Activated CD4-positive, alpha-beta memory T cell treated with anti-CD3 and anti-CD28 coated beads, Interleukin-2, amount 10 ng/mL, durations not matched to agents 7 days and 5 days (primary cell): Measurements from ENCODE around the gene UQCRHL. TPM values are rescaled to one million over a fixed set of nuclear protein-coding genes. Genes with fewer than 3 reads are reported as not detected.

ENCODE experiments used
- CTCF ChIA-PET: fragments of 350-600 bp; sonication (Branson Sonifier 250); formaldehyde crosslinking; loops from one replicate; lab custom pipeline; 2021; ENCODE audit warnings: antibody characterized with exemption, inconsistent platforms; lab: Charles Lee
- POLR2A ChIA-PET: fragments of 350-600 bp; sonication (Branson Sonifier 250); formaldehyde crosslinking; loops from one replicate; lab custom pipeline; 2021; ENCODE audit warnings: antibody characterized with exemption; lab: Charles Lee
- DNase-seq: peaks from one replicate; pipeline ENCODE4 v3.0.0-alpha.2; 2020
- H3K27ac Mint-ChIP-seq: one replicate; pipeline ENCODE4 v1.8.0; 2021; ENCODE audit warnings: mild to moderate bottlenecking, mixed read lengths
- H3K27me3 Mint-ChIP-seq: one replicate; pipeline ENCODE4 v1.8.0; 2021; ENCODE audit warnings: mixed read lengths
- H3K36me3 Mint-ChIP-seq: one replicate; pipeline ENCODE4 v1.8.0; 2021; ENCODE audit warnings: low read depth, mixed read lengths
- H3K4me1 Mint-ChIP-seq: one replicate; pipeline ENCODE4 v1.8.0; 2021; ENCODE audit warnings: mixed read lengths
- H3K4me3 Mint-ChIP-seq: one replicate; pipeline ENCODE4 v1.8.0; 2021; ENCODE audit warnings: mild to moderate bottlenecking, mixed read lengths
- H3K9me3 Mint-ChIP-seq: one replicate; pipeline ENCODE4 v1.8.0; 2021; ENCODE audit warnings: mixed read lengths
- total RNA-seq, 2 experiments: library from RNA; stranded (reverse); gene quantifications; one replicate each; pipeline ENCODE4 v1.2.3, GENCODE V29; 2021

The UQCRHL gene
- total RNA-seq, 2 experiments from 2014 or later, result 1.5 to 1.6 TPM

DNA sequence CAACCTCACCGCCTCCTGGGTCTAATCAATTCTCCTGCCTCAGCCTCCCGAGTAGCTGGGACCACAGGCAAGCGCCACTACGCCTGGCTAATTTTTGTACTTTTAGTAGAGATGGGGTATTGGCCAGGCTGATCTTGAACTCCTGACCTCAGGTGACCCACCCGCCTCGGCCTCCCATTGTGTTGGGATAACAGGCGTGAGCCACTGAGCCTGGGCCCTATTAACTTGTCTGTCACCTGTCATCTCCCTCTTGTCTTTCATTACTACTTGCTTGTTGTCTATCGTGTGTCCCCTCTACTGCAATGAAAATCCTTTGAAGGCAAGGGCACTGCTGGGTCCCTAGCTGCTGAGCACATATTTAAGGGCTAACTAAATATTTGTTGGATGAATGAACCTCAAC is 3.4 kb downstream of the UQCRHL start:
- DNase-seq, result no peak
- Mint-ChIP-seq H3K4me1 (no peaks in the 10 kb centered on the region), H3K4me3 (no peak overlapping the region), H3K27me3 (peaks cover 8% of the 10 kb centered on the region), H3K9me3 (no peaks in the 10 kb centered on the region), H3K36me3 (no peaks in the 10 kb centered on the region), H3K27ac (no peak overlapping the region)
- POLR2A ChIA-PET, result no interaction called here
- CTCF ChIA-PET, result interaction anchor here (0.6 to 5.8 kb wide), 5 partner anchors 11 to 200 kb away, joined by 3 to 18 read pairs (median 3); partner anchors contain the start of gene SRARP

DNA sequence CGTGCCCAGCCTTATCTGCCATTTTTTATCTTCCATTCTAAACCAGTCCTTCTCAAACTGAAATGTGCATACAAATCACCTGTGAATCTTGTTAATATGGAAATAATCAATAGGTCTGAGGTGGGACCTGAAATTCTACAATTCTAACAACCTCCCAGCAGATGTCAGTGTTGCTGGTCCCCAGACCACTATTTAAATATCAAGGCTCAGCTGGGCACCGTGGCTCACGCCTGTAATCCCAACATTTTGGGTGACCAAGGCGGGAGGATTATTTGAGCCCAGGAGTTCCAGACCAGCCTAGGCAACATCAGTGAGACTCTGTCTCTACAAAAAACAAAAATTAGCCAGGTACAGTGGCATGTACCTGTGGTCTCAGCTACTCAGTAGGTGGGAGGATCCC is 4.1 kb downstream of the UQCRHL start:
- CTCF ChIA-PET, result interaction anchor here (0.6 to 5.8 kb wide), 5 partner anchors 12 to 201 kb away, joined by 3 to 18 read pairs (median 3); partner anchors contain the start of gene SRARP
- Mint-ChIP-seq H3K27ac (no peak overlapping the region), H3K9me3 (no peaks in the 10 kb centered on the region), H3K4me3 (no peak overlapping the region), H3K27me3 (peaks cover 8% of the 10 kb centered on the region), H3K4me1 (no peaks in the 10 kb centered on the region), H3K36me3 (no peaks in the 10 kb centered on the region)
- POLR2A ChIA-PET, result interaction anchor here (0.9 kb wide), 1 partner anchor 31 kb away, joined by 3 read pairs; no protein-coding TSS in a partner anchor
- peak; percentile 26 for DNase-seq

DNA sequence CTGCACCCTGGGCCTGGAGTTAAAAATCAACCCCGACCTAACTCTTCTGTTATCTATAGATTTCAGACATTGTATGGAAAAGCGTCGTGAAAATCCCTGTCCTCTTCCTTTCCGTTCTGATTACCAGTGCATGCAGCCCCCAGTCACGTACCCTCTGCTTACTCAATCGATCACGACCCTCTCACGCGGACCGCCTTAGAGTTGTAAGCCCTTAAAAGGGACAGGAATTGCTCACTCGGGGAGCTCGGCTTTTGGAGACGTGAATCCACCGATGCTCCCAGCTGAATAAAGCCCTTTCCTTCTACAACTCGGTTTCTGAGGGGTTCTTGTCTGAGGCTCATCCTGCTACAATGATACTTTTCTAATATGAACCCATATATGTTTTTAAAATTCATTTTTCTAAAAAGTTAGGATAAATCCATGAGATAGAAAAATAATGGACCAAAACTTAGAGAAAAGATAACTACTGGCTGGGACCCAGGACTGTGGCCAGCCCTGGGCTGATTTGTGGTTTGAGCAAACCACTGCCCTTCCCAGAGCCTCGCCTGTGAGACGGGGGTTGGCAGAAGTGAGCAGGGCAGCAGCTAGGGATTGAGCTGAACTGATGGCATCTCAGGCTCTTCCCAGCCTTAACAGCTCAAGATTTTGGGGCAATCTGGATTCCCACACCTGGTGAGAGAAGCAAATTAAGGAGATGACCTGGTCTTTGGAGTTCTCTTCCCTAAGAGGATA is 5.0 kb downstream of the UQCRHL start:
- CTCF ChIA-PET, result interaction anchor here (0.7 to 5.8 kb wide), 3 partner anchors 13 to 202 kb away, joined by 3 to 18 read pairs (median 3); partner anchors contain the start of gene SRARP

DNA sequence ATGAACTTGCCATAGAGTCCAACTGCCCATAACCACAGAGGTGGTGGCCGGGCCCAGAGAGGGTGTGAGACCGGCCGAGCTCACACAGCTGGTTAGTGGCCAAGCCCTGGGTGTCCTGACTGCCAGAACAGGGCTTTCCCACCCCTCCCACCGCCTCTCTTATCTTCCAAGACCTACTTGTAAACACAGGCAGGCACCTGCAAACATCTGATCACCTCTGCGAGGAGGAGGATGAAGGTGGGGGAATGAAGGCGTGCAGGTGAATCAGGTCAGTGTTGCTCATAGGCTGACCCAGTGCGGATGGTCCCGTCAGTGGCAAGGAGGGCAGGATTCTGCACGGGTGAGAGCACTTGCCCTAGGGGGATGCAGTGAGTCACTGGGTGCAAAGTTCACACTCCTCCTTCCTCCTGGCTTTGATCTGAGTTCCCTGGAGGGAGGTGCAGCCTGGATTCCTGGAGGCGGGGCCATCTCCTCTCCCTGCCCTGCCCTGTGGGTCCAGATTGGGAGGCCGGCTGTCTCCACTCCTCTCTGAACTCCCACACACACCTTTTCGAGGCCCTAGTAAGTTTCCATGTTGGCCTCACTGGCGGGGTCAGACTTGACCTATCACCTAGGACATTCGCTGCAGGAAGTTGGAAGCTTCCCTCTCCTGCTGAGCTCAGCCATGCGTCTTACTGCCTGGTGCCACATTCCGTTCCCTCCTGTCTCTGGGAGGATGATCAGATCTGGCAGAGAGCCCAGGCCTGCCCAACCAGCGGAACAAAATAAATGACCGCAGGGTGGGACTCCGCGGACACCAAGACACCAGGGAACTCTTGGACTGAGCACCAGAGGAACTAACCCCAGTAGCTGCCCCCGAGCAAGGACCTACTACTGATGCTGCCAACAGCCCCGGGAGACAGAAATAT is 7.3 kb downstream of the UQCRHL start:
- no peaks in the 10 kb centered on the region for H3K36me3 Mint-ChIP-seq
- POLR2A ChIA-PET, result no interaction called here

More for the DNA sequence above, 5.0 kb downstream of the UQCRHL start:
- no peak overlapping the region for H3K4me3 Mint-ChIP-seq
- no peaks in the 10 kb centered on the region for H3K9me3 Mint-ChIP-seq
- no peaks in the 10 kb centered on the region for H3K36me3 Mint-ChIP-seq
- no peaks in the 10 kb centered on the region for H3K4me1 Mint-ChIP-seq
- H3K27me3 Mint-ChIP-seq, result peaks cover 8% of the 10 kb centered on the region
- POLR2A ChIA-PET, result interaction anchor here (0.9 kb wide), 1 partner anchor 32 kb away, joined by 3 read pairs; no protein-coding TSS in a partner anchor
- no peak overlapping the region for H3K27ac Mint-ChIP-seq
- DNase-seq, result no peak

DNA sequence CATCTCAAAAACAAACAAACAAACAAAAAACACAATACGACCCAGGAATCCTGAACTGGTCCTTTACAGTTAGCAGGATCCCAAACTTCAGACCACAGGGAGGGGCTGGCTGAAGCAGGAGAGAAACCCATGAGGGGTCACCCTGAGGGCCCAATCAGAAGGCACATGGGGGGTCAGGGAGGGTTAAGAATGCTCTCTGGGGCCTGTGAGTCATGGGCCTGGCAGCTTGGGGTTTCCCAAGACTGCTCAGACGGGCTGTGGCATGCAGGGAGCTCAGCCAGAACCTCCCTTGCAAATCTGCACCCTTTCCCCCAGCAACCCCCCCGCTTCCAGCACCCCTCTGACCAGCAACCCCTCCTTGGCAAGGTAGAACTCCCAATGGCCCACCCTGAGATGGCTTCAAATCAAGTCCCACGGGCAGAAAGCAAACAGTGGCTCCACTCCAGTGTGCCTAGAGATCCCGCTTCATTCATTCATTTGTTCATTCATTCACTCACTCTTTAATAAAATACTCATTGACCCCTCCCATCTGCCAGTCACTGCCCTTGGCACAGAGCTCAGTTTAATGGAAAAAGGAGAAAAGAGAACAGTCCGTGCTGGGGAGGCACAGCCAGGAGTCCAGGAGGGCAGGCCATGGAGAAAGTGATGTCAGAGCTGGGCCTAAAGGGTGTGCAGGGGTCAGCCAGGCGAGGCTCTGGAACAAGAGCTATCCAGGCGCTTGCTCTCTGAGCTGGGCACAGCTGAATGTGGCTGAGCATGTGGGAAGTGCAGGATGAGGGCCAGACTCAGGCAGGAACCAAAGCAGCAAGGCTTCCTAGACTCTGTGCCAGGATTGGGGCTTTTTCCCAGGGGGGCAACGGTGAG is 8.2 kb downstream of the UQCRHL start:
- no peak overlapping the region for H3K4me3 Mint-ChIP-seq
- DNase-seq, result no peak
- no peaks in the 10 kb centered on the region for H3K36me3 Mint-ChIP-seq
- H3K27me3 Mint-ChIP-seq, result peaks cover 8% of the 10 kb centered on the region
- H3K4me1 Mint-ChIP-seq, result no peaks in the 10 kb centered on the region
- no peak overlapping the region for H3K27ac Mint-ChIP-seq
- ChIA-PET CTCF (interaction anchor here (5.8 kb wide), 1 partner anchor 16 kb away, joined by 18 read pairs; no protein-coding TSS in a partner anchor), POLR2A (interaction anchor here (0.7 kb wide), 1 partner anchor 176 kb away, joined by 4 read pairs; no protein-coding TSS in a partner anchor)
- no peaks in the 10 kb centered on the region for H3K9me3 Mint-ChIP-seq

More for the DNA sequence above, 7.3 kb downstream of the UQCRHL start:
- H3K4me1 Mint-ChIP-seq, result no peaks in the 10 kb centered on the region
- DNase-seq, result no peak
- peaks cover 8% of the 10 kb centered on the region for H3K27me3 Mint-ChIP-seq
- H3K9me3 Mint-ChIP-seq, result no peaks in the 10 kb centered on the region
- CTCF ChIA-PET, result interaction anchor here (5.8 kb wide), 1 partner anchor 15 kb away, joined by 18 read pairs; no protein-coding TSS in a partner anchor
- H3K27ac Mint-ChIP-seq, result no peak overlapping the region
- H3K4me3 Mint-ChIP-seq, result no peak overlapping the region

DNA sequence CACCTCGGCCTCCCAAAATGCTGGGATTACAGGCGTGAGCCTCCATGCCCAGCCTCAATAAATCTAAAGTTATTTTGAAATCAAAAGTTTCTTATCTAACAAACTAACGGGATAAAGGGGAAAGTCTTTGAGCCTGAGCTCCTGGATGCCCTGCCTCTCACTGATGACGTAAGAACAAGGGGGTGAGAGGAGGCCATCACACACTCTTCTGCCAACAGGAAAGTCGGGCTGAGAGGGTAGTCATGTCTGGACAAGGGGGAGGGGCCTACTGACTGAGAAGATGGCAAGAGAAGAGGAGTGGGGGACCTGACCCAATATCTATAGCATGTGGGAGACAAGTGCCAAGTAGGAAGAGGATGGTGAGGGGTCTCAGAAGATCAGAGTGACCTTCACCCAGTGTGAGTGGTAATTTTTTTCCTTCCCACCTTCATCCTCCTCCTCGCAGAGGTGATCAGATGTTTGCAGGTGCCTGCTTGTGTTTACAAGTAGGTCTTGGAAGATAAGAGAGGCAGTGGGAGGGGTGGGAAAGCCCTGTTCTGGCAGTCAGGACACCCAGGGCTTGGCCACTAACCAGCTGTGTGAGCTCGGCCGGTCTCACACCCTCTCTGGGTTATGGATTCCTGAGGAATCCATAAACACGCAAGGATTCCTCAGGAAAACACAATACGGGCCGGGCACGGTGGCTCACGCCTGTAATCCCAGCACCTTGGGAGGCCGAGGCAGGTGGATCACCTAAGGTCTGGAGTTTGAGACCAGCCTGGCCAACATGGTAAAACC is 9.6 kb downstream of the UQCRHL start:
- Mint-ChIP-seq H3K27me3 (peaks cover 6% of the 10 kb centered on the region), H3K9me3 (no peaks in the 10 kb centered on the region), H3K4me1 (no peaks in the 10 kb centered on the region), H3K36me3 (no peaks in the 10 kb centered on the region), H3K4me3 (no peak overlapping the region), H3K27ac (no peak overlapping the region)
- ChIA-PET POLR2A (no interaction called here), CTCF (no interaction called here)
- no peak for DNase-seq

DNA sequence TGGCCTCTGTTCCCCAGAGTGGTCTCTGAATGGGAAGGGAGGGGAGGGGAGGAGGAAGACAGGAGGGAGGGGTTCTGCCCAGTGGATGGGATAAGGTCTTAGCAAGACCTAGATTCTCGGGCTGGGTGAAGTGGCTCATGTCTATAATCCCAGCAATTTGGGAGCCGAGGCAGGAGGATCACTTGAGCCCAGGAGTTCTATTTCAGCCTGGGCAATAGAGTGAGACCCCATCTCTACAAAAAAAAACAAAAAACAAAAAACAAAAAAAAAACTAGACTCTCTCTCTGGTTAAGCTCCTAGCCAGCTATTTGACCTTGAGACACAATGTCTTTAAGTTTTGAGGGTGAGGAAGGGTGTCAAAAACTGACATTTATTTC is 11.4 kb downstream of the UQCRHL start:
- H3K9me3 Mint-ChIP-seq, result no peaks in the 10 kb centered on the region
- no peak overlapping the region for H3K4me3 Mint-ChIP-seq
- DNase-seq, result no peak
- H3K36me3 Mint-ChIP-seq, result no peaks in the 10 kb centered on the region
- peaks cover 2% of the 10 kb centered on the region for H3K4me1 Mint-ChIP-seq
- no peak overlapping the region for H3K27ac Mint-ChIP-seq
- ChIA-PET CTCF (interaction anchor here (0.9 to 1.1 kb wide), 2 partner anchors 87 to 211 kb away, joined by 3 read pairs; no protein-coding TSS in a partner anchor), POLR2A (no interaction called here)
- H3K27me3 Mint-ChIP-seq, result no peaks in the 10 kb centered on the region

DNA sequence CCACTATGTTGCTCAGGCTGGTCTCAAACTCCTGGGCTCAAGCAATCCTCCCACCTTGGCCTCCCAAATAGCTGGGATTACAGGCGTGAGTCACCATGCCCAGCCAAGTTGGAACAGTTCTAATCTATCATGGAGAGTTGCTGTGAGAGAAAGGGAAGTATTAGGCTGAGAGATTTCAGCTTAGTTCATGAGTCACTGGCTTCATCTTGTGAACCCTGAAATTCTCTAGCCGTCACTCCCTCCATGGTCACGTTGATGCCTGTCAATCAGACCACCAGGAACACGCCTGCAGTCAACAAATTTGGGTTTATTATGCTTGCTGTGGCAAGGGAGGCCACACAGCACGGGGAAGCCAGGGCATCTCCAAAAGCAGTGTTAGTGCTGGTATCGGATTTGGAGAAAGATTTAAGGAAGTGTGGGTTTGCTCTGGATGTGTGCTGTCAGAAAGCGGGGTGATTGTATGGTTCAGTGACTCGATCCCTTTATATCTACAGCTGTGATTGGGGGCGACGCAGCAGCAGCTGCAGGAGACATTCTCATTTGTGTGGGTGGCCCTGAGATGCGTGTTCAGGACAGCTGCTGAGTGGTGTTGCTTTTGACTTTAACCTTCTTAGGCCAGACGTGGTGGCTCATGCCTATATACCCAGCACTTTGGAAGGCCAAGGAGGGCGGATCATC is 18.7 kb downstream of the UQCRHL start:
- Mint-ChIP-seq H3K4me1 (peaks cover 2% of the 10 kb centered on the region), H3K27me3 (peaks cover 10% of the 10 kb centered on the region), H3K9me3 (no peaks in the 10 kb centered on the region), H3K27ac (no peak overlapping the region), H3K36me3 (no peaks in the 10 kb centered on the region), H3K4me3 (no peak overlapping the region)
- POLR2A ChIA-PET, result no interaction called here
- DNase-seq, result no peak
- CTCF ChIA-PET, result interaction anchor here (0.6 kb wide), 1 partner anchor 28 kb away, joined by 3 read pairs; no protein-coding TSS in a partner anchor

DNA sequence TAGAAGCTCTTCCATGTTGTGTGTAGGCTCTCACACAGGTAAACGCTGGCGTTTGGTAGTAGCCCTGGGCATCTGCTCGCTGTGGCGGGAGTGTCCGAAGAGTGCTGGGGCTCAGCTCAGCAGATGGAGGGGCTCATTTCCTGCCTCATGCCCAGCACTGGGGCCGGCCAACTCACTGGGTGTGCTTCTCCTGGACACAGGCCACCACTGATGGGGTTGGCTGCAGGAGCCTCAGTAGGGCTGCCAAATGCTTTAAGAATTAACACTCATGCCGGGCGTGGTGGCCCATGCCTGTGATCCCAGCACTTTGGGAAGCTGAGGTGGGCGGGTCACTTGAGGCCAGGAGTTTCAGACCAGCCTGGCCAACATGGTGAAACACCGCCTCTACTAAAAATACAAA is 20.9 kb downstream of the UQCRHL start:
- Mint-ChIP-seq H3K36me3 (no peaks in the 10 kb centered on the region), H3K9me3 (no peaks in the 10 kb centered on the region), H3K4me1 (no peaks in the 10 kb centered on the region), H3K27ac (no peak overlapping the region), H3K27me3 (peaks cover 11% of the 10 kb centered on the region), H3K4me3 (no peak overlapping the region)
- DNase-seq, result no peak
- ChIA-PET POLR2A (no interaction called here), CTCF (no interaction called here)

DNA sequence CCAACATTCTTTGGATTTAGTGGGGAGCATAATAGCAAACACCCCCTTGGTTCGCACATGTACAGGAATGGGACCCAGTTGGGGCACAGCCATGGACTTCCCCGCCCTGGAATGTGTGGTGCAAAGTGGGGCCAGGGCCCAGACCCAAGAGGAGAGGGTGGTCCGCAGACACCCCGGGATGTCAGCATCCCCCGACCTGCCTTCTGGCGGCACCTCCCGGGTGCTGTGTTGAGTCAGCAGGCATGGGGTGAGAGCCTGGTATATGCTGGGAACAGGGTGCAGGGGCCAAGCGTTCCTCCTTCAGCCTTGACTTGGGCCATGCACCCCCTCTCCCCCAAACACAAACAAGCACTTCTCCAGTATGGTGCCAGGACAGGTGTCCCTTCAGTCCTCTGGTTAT is 21.8 kb downstream of the UQCRHL start:
- DNase-seq, result no peak
- CTCF ChIA-PET, result no interaction called here
- Mint-ChIP-seq H3K4me1 (no peaks in the 10 kb centered on the region), H3K27ac (no peak overlapping the region), H3K27me3 (peaks cover 9% of the 10 kb centered on the region), H3K36me3 (no peaks in the 10 kb centered on the region), H3K9me3 (no peaks in the 10 kb centered on the region), H3K4me3 (no peak overlapping the region)
- POLR2A ChIA-PET, result no interaction called here
